Epithelial cell of proximal tubule (primary cell): ENCODE results near the gene C5orf24. TPM values are rescaled to one million over a fixed set of nuclear protein-coding genes. Genes with fewer than 3 reads are reported as not detected.
"Not testable (repeated sequence)": the region's sequence is repeated elsewhere in the genome, so short reads cannot be mapped to it uniquely, and the experiment has no call there.

ENCODE experiments used
- DNase-seq: peaks from one replicate; pipeline ENCODE4 v3.0.0-alpha.2; 2011; ENCODE audit warnings: low read depth
- H3K4me3 ChIP-seq: 2 replicates; pipeline ENCODE4 v1.5.1; 2011; ENCODE audit warnings: low read depth, mild to moderate bottlenecking, low read length
- CTCF ChIP-seq: conservative IDR thresholded peaks from 2 replicates; pipeline ENCODE4 v1.5.1; 2012; ENCODE audit warnings: low read depth, mild to moderate bottlenecking, low read length
- total RNA-seq: library from RNA; depleted of rRNA; stranded (reverse); fragments of >200 nt; gene quantifications from 2 replicates; pipeline ENCODE4 v1.2.3, GENCODE V29; 2015

C5orf24 gene
- total RNA-seq, 1 donor from 2014 or later: 38.5 TPM

- DNase-seq: no peak
- H3K4me3 ChIP-seq: no peak overlapping the region
- TF ChIP-seq CTCF: no peak
Observed at GRCh38 chr5:134878403-134878802, 32.6 kb downstream of the C5orf24 start.

- H3K4me3 ChIP-seq: no peak overlapping the region
- no peak for TF ChIP-seq CTCF
- DNase-seq: no peak
Observed at GRCh38 chr5:134879456-134879855, 33.7 kb downstream of the C5orf24 start.

- not testable (repeated sequence) for H3K4me3 ChIP-seq, DNase-seq
Observed at GRCh38 chr5:134880937-134881336, 35.2 kb downstream of the C5orf24 start.

GRCh38 chr5:134881711-134882110 lies 35.9 kb downstream of the C5orf24 start:
- DNase-seq, H3K4me3 ChIP-seq: not testable (repeated sequence)

- H3K4me3 ChIP-seq: no peak overlapping the region
Observed at GRCh38 chr5:134887593-134888159, 41.9 kb downstream of the C5orf24 start.

GRCh38 chr5:134889335-134889734 lies 43.6 kb downstream of the C5orf24 start:
- no peak for TF ChIP-seq CTCF
- no peak overlapping the region for H3K4me3 ChIP-seq
- DNase-seq: no peak

More at GRCh38 chr5:134887593-134888159, 41.9 kb downstream of the C5orf24 start:
- no peak for TF ChIP-seq CTCF
- DNase-seq: no peak

GRCh38 chr5:134891473-134891872 lies 45.7 kb downstream of the C5orf24 start:
- no peak for DNase-seq
- H3K4me3 ChIP-seq: no peak overlapping the region
- no peak for TF ChIP-seq CTCF

- H3K4me3 ChIP-seq: no peak overlapping the region
- no peak for DNase-seq
- TF ChIP-seq CTCF: no peak
Observed at GRCh38 chr5:134892282-134892681, 46.5 kb downstream of the C5orf24 start.
